Suppressor macrophage treated with lipopolysaccharide for 1 hour (primary cell): ENCODE data around the gene SDS.

Experiments
- DNase-seq, 3 donors: peaks; one replicate each; pipeline ENCODE4 v3.0.0-alpha.2; 2020 to 2022

SDS gene

DNA sequence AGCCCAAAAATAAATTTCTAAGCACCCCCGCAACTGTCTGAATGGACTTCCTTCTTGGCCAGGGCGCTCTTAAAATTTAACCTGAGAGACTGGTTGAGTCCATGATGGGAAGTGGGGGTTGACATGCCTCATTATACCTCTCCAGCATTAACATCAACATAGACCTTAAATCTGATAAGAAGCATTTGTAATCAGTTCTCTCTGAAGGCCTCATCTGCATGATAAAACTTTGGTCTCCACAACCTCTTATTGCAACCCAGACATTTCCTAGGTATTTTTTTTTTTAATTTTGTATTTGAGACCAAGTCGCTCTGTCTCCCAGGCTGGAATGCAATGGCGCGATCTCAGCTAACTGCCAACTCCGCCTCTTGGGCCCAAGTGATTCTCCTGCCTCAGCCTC, 58.4 kb downstream of the SDS start:
- DNase-seq = no peak
